H1 (cell line): ENCODE data around the gene SLC24A3. TPM values are rescaled to one million over a fixed set of nuclear protein-coding genes. Genes with fewer than 3 reads are reported as not detected.

ENCODE experiments used
- CTCF ChIA-PET: fragments of 300-600 bp; sonication (Branson Sonifier 250); formaldehyde crosslinking; loops from one replicate; lab custom pipeline; 2021; ENCODE audit not compliant: partially characterized antibody; lab: Charles Lee
- POLR2A ChIA-PET: fragments of 300-600 bp; sonication (Branson Sonifier 250); formaldehyde crosslinking; loops from one replicate; lab custom pipeline; 2021; ENCODE audit warnings: inconsistent platforms; ENCODE audit not compliant: partially characterized antibody; lab: Charles Lee
- DNase-seq, 2 experiments: peaks; one replicate each; pipeline versions ENCODE4 v3.0.0 to v3.0.0-alpha.2; 2010 to 2022; ENCODE audit warnings: low spot score in 2 of 2, low read depth in 1 of 2, mixed read lengths in 1 of 2
- FAIRE-seq: peaks from 2 replicates; lab custom pipeline; 2011; peaks lifted over from hg19 to GRCh38; lab: Jason Lieb, UNC
- H2AFZ ChIP-seq: 2 replicates; pipeline ENCODE4 v1.8.1; 2012; ENCODE audit warnings: low read length, inconsistent platforms
- H2AK5ac ChIP-seq: 2 replicates; pipeline ENCODE4 v1.6.1; 2013; ENCODE audit warnings: low read depth, low read length
- H2BK120ac ChIP-seq: replicated peaks from 2 replicates; pipeline ENCODE3; 2013; ENCODE audit warnings: low read depth, low read length, inconsistent platforms
- H2BK12ac ChIP-seq: 2 replicates; pipeline ENCODE4 v1.6.1; 2013; ENCODE audit warnings: low read depth, low read length
- H2BK15ac ChIP-seq: 2 replicates; pipeline ENCODE4 v1.6.1; 2013; ENCODE audit warnings: low read length
- H2BK20ac ChIP-seq: 2 replicates; pipeline ENCODE4 v1.6.1; 2013; ENCODE audit warnings: low read length
- H2BK5ac ChIP-seq: 2 replicates; pipeline ENCODE4 v1.6.1; 2013; ENCODE audit warnings: low read depth, low read length
- H3K14ac ChIP-seq: 2 replicates; pipeline ENCODE4 v1.6.1; 2013; ENCODE audit warnings: inconsistent platforms; ENCODE audit not compliant: insufficient read length
- H3K18ac ChIP-seq: 2 replicates; pipeline ENCODE4 v1.6.1; 2013; ENCODE audit warnings: low read length; ENCODE audit errors: extremely low read depth
- H3K23ac ChIP-seq: 2 replicates; pipeline ENCODE4 v1.6.1; 2013; ENCODE audit warnings: inconsistent platforms; ENCODE audit not compliant: insufficient read length
- H3K23me2 ChIP-seq: 2 replicates; pipeline ENCODE4 v1.6.1; 2013; ENCODE audit warnings: low read depth, low read length
- H3K27ac ChIP-seq: 2 replicates; pipeline ENCODE4 v1.6.1; 2011; ENCODE audit warnings: low read depth, low read length, inconsistent platforms
- H3K27me3 ChIP-seq, 4 experiments: replicated peaks in 1 of 4; 1 replicate in 1 of 4; 2 replicates in 3 of 4; pipeline versions ENCODE4 v1.6.1 to v1.8.1; 2011 to 2013; ENCODE audit warnings: low read length in 3 of 4, mild to moderate bottlenecking in 3 of 4, inconsistent platforms in 2 of 4, mixed read lengths in 2 of 4, moderate library complexity in 1 of 4; ENCODE audit not compliant: control insufficient read depth in 3 of 4, insufficient read depth in 3 of 4; ENCODE audit errors: extremely low read depth in 1 of 4
- H3K36me3 ChIP-seq, 4 experiments: 2 replicates each; pipeline versions ENCODE4 v1.6.1 to v1.8.1; 2011 to 2013; ENCODE audit warnings: mild to moderate bottlenecking in 4 of 4, low read length in 3 of 4, moderate library complexity in 2 of 4, control low read depth in 1 of 4, inconsistent platforms in 1 of 4; ENCODE audit not compliant: insufficient read depth in 4 of 4, control insufficient read depth in 2 of 4
- H3K4ac ChIP-seq: replicated peaks from 2 replicates; pipeline ENCODE3; 2013; ENCODE audit warnings: low read length, low read depth, mixed read lengths, inconsistent platforms; ENCODE audit not compliant: insufficient read length
- H3K4me1 ChIP-seq, 4 experiments: replicated peaks in 1 of 4; 1 replicate in 1 of 4; 2 replicates in 3 of 4; pipeline versions ENCODE4 v1.6.1 to v1.8.1; 2011 to 2013; ENCODE audit warnings: low read length in 3 of 4, inconsistent platforms in 2 of 4, mixed read lengths in 1 of 4; ENCODE audit not compliant: insufficient read depth in 4 of 4, control insufficient read depth in 3 of 4
- H3K4me2 ChIP-seq, 2 experiments: 2 replicates each; pipeline versions ENCODE4 v1.6.1 to v1.8.1; 2011 to 2013; ENCODE audit warnings: low read depth in 2 of 2, low read length in 2 of 2, control low read depth in 1 of 2, inconsistent platforms in 1 of 2, mild to moderate bottlenecking in 1 of 2; ENCODE audit not compliant: insufficient read depth in 1 of 2
- H3K4me3 ChIP-seq, 4 experiments: fragments of 200-600, 300-600 bp in 1 of 4; sonication (generic), shearing (Covaris generic), sonication (Bioruptor Twin) in 1 of 4; 2 replicates each; pipeline versions ENCODE4 v1.5.1 to v1.8.1; 2011 to 2016; ENCODE audit warnings: low read length in 4 of 4, low read depth in 3 of 4, control low read depth in 2 of 4, inconsistent platforms in 2 of 4, mild to moderate bottlenecking in 2 of 4, mixed read lengths in 1 of 4, moderate library complexity in 1 of 4; ENCODE audit not compliant: insufficient read depth in 2 of 4; ENCODE audit errors: extremely low read depth in 1 of 4
- H3K56ac ChIP-seq: replicated peaks from 2 replicates; pipeline ENCODE3; 2013; ENCODE audit warnings: low read depth, mild to moderate bottlenecking, mixed read lengths, low read length, inconsistent platforms; ENCODE audit not compliant: insufficient read length
- H3K79me1 ChIP-seq: 2 replicates; pipeline ENCODE4 v1.6.1; 2013; ENCODE audit warnings: low read depth, low read length, control low read depth
- H3K79me2 ChIP-seq, 2 experiments: 2 replicates each; pipeline versions ENCODE4 v1.6.1 to v1.8.1; 2012 to 2013; ENCODE audit warnings: low read length in 2 of 2, mild to moderate bottlenecking in 2 of 2, inconsistent platforms in 1 of 2; ENCODE audit not compliant: insufficient read depth in 2 of 2, control insufficient read depth in 1 of 2
- H3K9ac ChIP-seq, 4 experiments: replicated peaks in 1 of 4; 1 replicate in 1 of 4; 2 replicates in 3 of 4; pipeline versions ENCODE4 v1.6.1 to v1.8.1; 2011 to 2013; ENCODE audit warnings: low read depth in 3 of 4, low read length in 3 of 4, control low read depth in 2 of 4, mild to moderate bottlenecking in 2 of 4, moderate library complexity in 2 of 4, inconsistent platforms in 1 of 4; ENCODE audit errors: extremely low read depth in 1 of 4
- H3K9me3 ChIP-seq, 2 experiments: 2 replicates each; pipeline versions ENCODE4 v1.6.1 to v1.8.1; 2012 to 2013; ENCODE audit warnings: mild to moderate bottlenecking in 2 of 2, moderate library complexity in 2 of 2, control low read depth in 1 of 2, inconsistent platforms in 1 of 2, low read depth in 1 of 2, low read length in 1 of 2, mixed read lengths in 1 of 2; ENCODE audit not compliant: insufficient read depth in 2 of 2
- H4K20me1 ChIP-seq, 2 experiments: replicated peaks in 1 of 2; 2 replicates each; pipeline versions ENCODE3 to v1.8.1; 2011 to 2013; ENCODE audit warnings: inconsistent platforms in 2 of 2, low read length in 2 of 2, mild to moderate bottlenecking in 1 of 2; ENCODE audit not compliant: insufficient read depth in 2 of 2, control insufficient read depth in 1 of 2
- H4K5ac ChIP-seq: 2 replicates; pipeline ENCODE4 v1.6.1; 2013; ENCODE audit warnings: low read length, low read depth, mixed read lengths, inconsistent platforms; ENCODE audit not compliant: insufficient read length
- H4K8ac ChIP-seq: 2 replicates; pipeline ENCODE4 v1.8.0; 2013; ENCODE audit warnings: mild to moderate bottlenecking, moderate library complexity, low read length, inconsistent platforms; ENCODE audit not compliant: insufficient read depth; ENCODE audit errors: extremely low read depth
- H4K91ac ChIP-seq: replicated peaks from 2 replicates; pipeline ENCODE3; 2013; ENCODE audit warnings: low read length, mixed read lengths, inconsistent platforms; ENCODE audit not compliant: insufficient read length
- BACH1 ChIP-seq: IDR thresholded peaks from 2 replicates; pipeline ENCODE4 v1.6.1; 2012; ENCODE audit warnings: low read length, improper control_type of control experiment
- CBX8 ChIP-seq: fragments of 300-800, 300-1000 bp; sonication (generic); IDR thresholded peaks from 2 replicates; pipeline ENCODE4 v1.7.1; 2016; ENCODE audit warnings: low read depth, low read length, borderline replicate concordance
- CEBPB ChIP-seq: IDR thresholded peaks from 2 replicates; pipeline ENCODE4 v1.6.1; 2012; ENCODE audit warnings: low read depth, low read length
- CREB1 ChIP-seq: IDR thresholded peaks from 2 replicates; pipeline ENCODE4 v1.6.1; 2012; ENCODE audit warnings: inconsistent platforms
- EZH2 ChIP-seq: fragments of 200-600 bp; sonication (generic); IDR thresholded peaks from 2 replicates; pipeline ENCODE4 v1.7.1; 2012; ENCODE audit warnings: low read depth, mild to moderate bottlenecking, moderate library complexity, low read length, inconsistent platforms; ENCODE audit not compliant: severe bottlenecking
- GTF2F1 ChIP-seq: IDR thresholded peaks from 2 replicates; pipeline ENCODE4 v1.6.1; 2012; ENCODE audit warnings: low read depth, low read length, improper control_type of control experiment, borderline replicate concordance
- MAFK ChIP-seq: IDR thresholded peaks from 2 replicates; pipeline ENCODE4 v1.6.1; 2012; ENCODE audit warnings: low read depth, mild to moderate bottlenecking, improper control_type of control experiment, low read length
- PHF8 ChIP-seq: fragments of 200-600 bp; sonication (generic); conservative IDR thresholded peaks from 2 replicates; pipeline ENCODE4 v1.7.1; 2012; ENCODE audit warnings: low read depth, mild to moderate bottlenecking, inconsistent platforms, low read length, moderate library complexity
- RAD21 ChIP-seq, 2 experiments: IDR thresholded peaks in 1 of 2; conservative IDR thresholded peaks in 1 of 2; 2 replicates each; pipeline ENCODE4 v1.6.1; 2011; ENCODE audit warnings: low read depth in 2 of 2, low read length in 2 of 2, improper control_type of control experiment in 1 of 2, inconsistent platforms in 1 of 2, mild to moderate bottlenecking in 1 of 2, moderate library complexity in 1 of 2
- SAP30 ChIP-seq: fragments of 300-600 bp; sonication (generic); IDR thresholded peaks from 2 replicates; pipeline ENCODE4 v1.7.1; 2012; ENCODE audit warnings: low read length, moderate library complexity, mild to moderate bottlenecking, inconsistent platforms; ENCODE audit not compliant: insufficient read depth, insufficient replicate concordance
- SP1 ChIP-seq: IDR thresholded peaks from 2 replicates; pipeline ENCODE4 v1.6.1; 2011; ENCODE audit warnings: low read depth, low read length
- SRF ChIP-seq: IDR thresholded peaks from 2 replicates; pipeline ENCODE4 v1.6.1; 2011; ENCODE audit warnings: mild to moderate bottlenecking, low read depth, low read length, moderate library complexity
- TAF7 ChIP-seq: optimal IDR thresholded peaks from 2 replicates; pipeline ENCODE3; 2011; ENCODE audit warnings: low read depth, mild to moderate bottlenecking, inconsistent platforms, low read length, moderate library complexity, borderline replicate concordance
- YY1 ChIP-seq: IDR thresholded peaks from 2 replicates; pipeline ENCODE4 v1.6.1; 2011; ENCODE audit warnings: low read depth, mild to moderate bottlenecking, low read length
- ZNF274 ChIP-seq: IDR thresholded peaks from 2 replicates; pipeline ENCODE4 v1.7.0; 2012; ENCODE audit warnings: low read length, borderline replicate concordance; ENCODE audit errors: extremely low read depth
- WGBS, 2 experiments: shearing (Covaris generic) in 1 of 2; methylation state at CpG; one replicate each; pipeline versions ENCODE4 v1.1.6 to v1.1.7; 2013 to 2015; ENCODE audit warnings: low lambda C conversion rate in 2 of 2, mixed read lengths in 2 of 2, inconsistent platforms in 1 of 2, low coverage in 1 of 2, missing lambda C conversion rate in 1 of 2; ENCODE audit not compliant: insufficient replicate concordance in 2 of 2, insufficient coverage in 1 of 2, insufficient read length in 1 of 2; ENCODE audit errors: extremely low coverage in 1 of 2, missing lambda C conversion rate in 1 of 2; 5-methylcytosine and 5-hydroxymethylcytosine counted together
- polyA plus RNA-seq, 7 experiments: library from polyadenylated mRNA; depleted of rRNA in 3 of 7; stranded (reverse) in 5 of 7; unstranded in 2 of 7; fragments of >200 nt in 5 of 7; fragments of 200-250 nt in 2 of 7; gene quantifications; 1 replicate in 5 of 7; 2 replicates in 1 of 7; 4 replicates in 1 of 7; pipeline versions ENCODE4 v1.2.1 to v1.2.3, GENCODE V29; 2011 to 2013; ENCODE audit warnings: missing spikeins in 2 of 7, mixed read lengths in 2 of 7
- total RNA-seq: library from RNA; stranded (reverse); fragmentation: NEBNext Ultra II Directional; extraction: Animal tissue kit (Norgen Biotek cat#: 25700); gene quantifications from 2 replicates; pipeline ENCODE4 v1.2.1, GENCODE V29; 2021

Gene SLC24A3
- total and polyA plus RNA-seq, 2 of the 8 experiments (the other 6 are each of a cell fraction or from before 2014, with no cell fraction given), result 4.5 to 6.3 TPM

GRCh38 chr20:19737025-19737424 is 524.6 kb downstream of the SLC24A3 start:
- H4K91ac ChIP-seq, result no peak overlapping the region
- no peak overlapping the region for H2BK120ac ChIP-seq
- no peaks in the 10 kb centered on the region for H3K36me3 ChIP-seq
- H3K4me1 ChIP-seq, result no peaks in the 10 kb centered on the region
- no peak overlapping the region for H3K4me2 ChIP-seq
- H3K79me2 ChIP-seq, result no peaks in the 10 kb centered on the region
- no peak overlapping the region for H3K23ac ChIP-seq
- POLR2A ChIA-PET, result no interaction called here
- no peak overlapping the region for H3K56ac ChIP-seq
- no peak overlapping the region for H2BK12ac ChIP-seq
- no peak overlapping the region for H3K4me3 ChIP-seq
- WGBS, 2 experiments, result 94% methylated on average over 4 of the region's 4 CpGs; no CpG with 5 or more reads in 1 of the 2 experiments
- no peaks in the 10 kb centered on the region for H3K79me1 ChIP-seq
- H2AK5ac ChIP-seq, result no peak overlapping the region
- FAIRE-seq (no peak), DNase-seq (no peak)
- no peak overlapping the region for H3K27ac ChIP-seq
- H4K20me1 ChIP-seq, result no peaks in the 10 kb centered on the region
- H3K18ac ChIP-seq, result no peak overlapping the region
- CTCF ChIA-PET, result interaction anchor here (1.2 kb wide), 1 partner anchor 50 kb away, joined by 3 read pairs; no protein-coding TSS in a partner anchor
- H2BK20ac ChIP-seq, result no peak overlapping the region
- H2AFZ ChIP-seq, result no peak overlapping the region
- H3K14ac ChIP-seq, result no peak overlapping the region
- TF ChIP-seq SRF, result no peak
- TF ChIP-seq SP1, result no peak
- TF ChIP-seq TAF7, result no peak
- no peak for TF ChIP-seq PHF8
- TF ChIP-seq CREB1, result no peak
- TF ChIP-seq GTF2F1, result no peak
- TF ChIP-seq BACH1, result no peak
- no peak for TF ChIP-seq SAP30
- no peak for TF ChIP-seq CEBPB
- no peak for TF ChIP-seq ZNF274
- TF ChIP-seq RAD21 (IDR thresholded peaks at IDR 0.05 in 1 of 2, conservative IDR thresholded peaks at IDR 0.05 in 1 of 2; ENCODE audit: low read depth in 2 of 2, low read length in 2 of 2), result no peak
- no peak for TF ChIP-seq EZH2
- no peak for TF ChIP-seq MAFK
- TF ChIP-seq CBX8, result no peak
- TF ChIP-seq YY1, result no peak
- no peak overlapping the region for H4K5ac ChIP-seq
- no peaks in the 10 kb centered on the region for H3K9me3 ChIP-seq
- no peak overlapping the region for H3K9ac ChIP-seq
- H4K8ac ChIP-seq, result no peak overlapping the region
- no peak overlapping the region for H2BK15ac ChIP-seq
- H3K27me3 ChIP-seq, result no peaks in the 10 kb centered on the region; a peak in 1 of 7 replicates
- H3K4ac ChIP-seq, result no peak overlapping the region
- H2BK5ac ChIP-seq, result no peak overlapping the region
- H3K23me2 ChIP-seq, result no peaks in the 10 kb centered on the region
